Measurements from ENCODE around the gene BGN. TPM values are rescaled to one million over a fixed set of nuclear protein-coding genes. Genes with fewer than 3 reads are reported as not detected.

BGN gene
- total RNA-seq, 1 donor from 2014 or later: 50.0 TPM

DNA sequence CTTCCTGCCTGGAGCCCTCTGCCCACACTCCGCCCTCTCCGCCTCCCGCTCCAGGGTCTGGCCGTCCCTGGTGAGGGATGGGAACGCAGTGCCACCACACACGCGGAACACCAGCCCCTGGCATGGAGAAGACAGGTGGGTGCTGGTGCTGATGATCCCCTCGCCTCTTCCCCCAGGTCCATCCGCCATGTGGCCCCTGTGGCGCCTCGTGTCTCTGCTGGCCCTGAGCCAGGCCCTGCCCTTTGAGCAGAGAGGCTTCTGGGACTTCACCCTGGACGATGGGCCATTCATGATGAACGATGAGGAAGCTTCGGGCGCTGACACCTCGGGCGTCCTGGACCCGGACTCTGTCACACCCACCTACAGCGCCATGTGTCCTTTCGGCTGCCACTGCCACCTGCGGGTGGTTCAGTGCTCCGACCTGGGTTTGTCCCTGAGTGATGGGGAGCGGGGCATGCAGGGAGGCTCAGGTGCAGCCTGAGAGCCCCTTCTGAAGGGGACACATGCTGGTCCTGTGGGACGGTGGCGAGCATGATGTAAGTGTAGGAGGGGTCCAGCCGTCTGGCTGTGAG, 9.8 kb downstream of the BGN start:
- H3K36me3 Mint-ChIP-seq (ENCODE audit: low read depth, unreplicated experiment): peaks cover 2% of the 10 kb centered on the region

DNA sequence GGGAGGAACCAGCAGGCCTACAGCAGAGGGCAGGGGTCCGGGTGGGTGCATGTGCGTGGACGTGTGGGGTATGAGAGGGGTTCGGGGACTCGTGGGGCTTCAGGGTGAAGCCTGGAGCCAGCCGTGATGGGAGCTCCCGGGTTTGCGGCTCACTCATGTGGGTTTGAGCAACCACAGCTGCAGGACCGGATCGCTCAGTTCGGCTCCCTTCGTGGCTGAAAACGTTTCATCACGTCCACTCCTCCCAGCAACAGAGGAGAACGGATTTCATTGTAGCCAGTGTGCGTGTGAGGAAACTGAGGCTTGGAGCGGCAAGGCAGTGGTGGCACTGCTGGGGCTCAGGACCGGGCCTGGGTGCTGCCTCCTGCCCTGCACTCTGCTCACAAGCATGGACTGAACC, 10.6 kb downstream of the BGN start:
- H3K36me3 ChIP-seq (ENCODE audit: insufficient read depth, low read length): no peaks in the 10 kb centered on the region
- no peaks in the 10 kb centered on the region for H3K27me3 ChIP-seq (ENCODE audit: insufficient read depth, low read length)
- H3K9ac ChIP-seq (ENCODE audit: low read length): no peak overlapping the region
- no peak for TF ChIP-seq EZH2 (IDR thresholded peaks at IDR 0.05; ENCODE audit: insufficient read depth, low read length)
- TF ChIP-seq, protein P1, sequence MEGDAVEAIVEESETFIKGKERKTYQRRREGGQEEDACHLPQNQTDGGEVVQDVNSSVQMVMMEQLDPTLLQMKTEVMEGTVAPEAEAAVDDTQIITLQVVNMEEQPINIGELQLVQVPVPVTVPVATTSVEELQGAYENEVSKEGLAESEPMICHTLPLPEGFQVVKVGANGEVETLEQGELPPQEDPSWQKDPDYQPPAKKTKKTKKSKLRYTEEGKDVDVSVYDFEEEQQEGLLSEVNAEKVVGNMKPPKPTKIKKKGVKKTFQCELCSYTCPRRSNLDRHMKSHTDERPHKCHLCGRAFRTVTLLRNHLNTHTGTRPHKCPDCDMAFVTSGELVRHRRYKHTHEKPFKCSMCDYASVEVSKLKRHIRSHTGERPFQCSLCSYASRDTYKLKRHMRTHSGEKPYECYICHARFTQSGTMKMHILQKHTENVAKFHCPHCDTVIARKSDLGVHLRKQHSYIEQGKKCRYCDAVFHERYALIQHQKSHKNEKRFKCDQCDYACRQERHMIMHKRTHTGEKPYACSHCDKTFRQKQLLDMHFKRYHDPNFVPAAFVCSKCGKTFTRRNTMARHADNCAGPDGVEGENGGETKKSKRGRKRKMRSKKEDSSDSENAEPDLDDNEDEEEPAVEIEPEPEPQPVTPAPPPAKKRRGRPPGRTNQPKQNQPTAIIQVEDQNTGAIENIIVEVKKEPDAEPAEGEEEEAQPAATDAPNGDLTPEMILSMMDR (IDR thresholded peaks at IDR 0.05; ENCODE audit: insufficient read depth, low read depth, low read length): no peak
- no peak overlapping the region for H2AFZ ChIP-seq (ENCODE audit: low read depth, low read length)
- DNase-seq (ENCODE audit: low read depth) (no peak), FAIRE-seq (no peak)
- H3K4me3 Mint-ChIP-seq (ENCODE audit: unreplicated experiment): no peak overlapping the region
- peaks cover 1% of the 10 kb centered on the region for H3K27me3 Mint-ChIP-seq (ENCODE audit: low read depth, unreplicated experiment)
- H3K4me3 ChIP-seq (ENCODE audit: insufficient read depth, low read depth, low read length): no peak overlapping the region
- H4K20me1 ChIP-seq (ENCODE audit: insufficient read depth, low read length): peaks cover 34% of the 10 kb centered on the region
- H3K4me1 Mint-ChIP-seq (ENCODE audit: low read depth, unreplicated experiment): peaks cover 2% of the 10 kb centered on the region
- no peaks in the 10 kb centered on the region for H3K9me3 ChIP-seq (ENCODE audit: insufficient read depth, low read depth, low read length)
- H3K4me2 ChIP-seq (ENCODE audit: low read length): no peak overlapping the region
- H3K79me2 ChIP-seq (ENCODE audit: insufficient read depth, low read length): peaks cover 12% of the 10 kb centered on the region
- no peak overlapping the region for H3K27ac ChIP-seq (ENCODE audit: low read depth, low read length)
- H3K27ac Mint-ChIP-seq (ENCODE audit: unreplicated experiment): no peak overlapping the region
- no peaks in the 10 kb centered on the region for H3K9me3 Mint-ChIP-seq (ENCODE audit: unreplicated experiment)
- H3K36me3 Mint-ChIP-seq (ENCODE audit: low read depth, unreplicated experiment): peaks cover 2% of the 10 kb centered on the region
- H3K4me1 ChIP-seq (ENCODE audit: insufficient read depth, low read length): peaks cover 3% of the 10 kb centered on the region

More for the DNA sequence above, 9.8 kb downstream of the BGN start:
- Histone ChIP-seq H2AFZ (ENCODE audit: low read depth, low read length) (no peak overlapping the region), H3K9me3 (ENCODE audit: insufficient read depth, low read depth, low read length) (no peaks in the 10 kb centered on the region), H3K27me3 (ENCODE audit: insufficient read depth, low read length) (no peaks in the 10 kb centered on the region), H3K4me3 (ENCODE audit: insufficient read depth, low read depth, low read length) (no peak overlapping the region), H3K36me3 (ENCODE audit: insufficient read depth, low read length) (no peaks in the 10 kb centered on the region), H3K4me2 (ENCODE audit: low read length) (no peak overlapping the region), H3K4me1 (ENCODE audit: insufficient read depth, low read length) (peaks cover 6% of the 10 kb centered on the region), H4K20me1 (ENCODE audit: insufficient read depth, low read length) (peaks cover 39% of the 10 kb centered on the region), H3K79me2 (ENCODE audit: insufficient read depth, low read length) (peaks cover 19% of the 10 kb centered on the region), H3K27ac (ENCODE audit: low read depth, low read length) (no peak overlapping the region), H3K9ac (ENCODE audit: low read length) (no peak overlapping the region)
- Mint-ChIP-seq H3K27me3 (ENCODE audit: low read depth, unreplicated experiment) (peaks cover 1% of the 10 kb centered on the region), H3K4me3 (ENCODE audit: unreplicated experiment) (no peak overlapping the region), H3K4me1 (ENCODE audit: low read depth, unreplicated experiment) (peaks cover 2% of the 10 kb centered on the region), H3K9me3 (ENCODE audit: unreplicated experiment) (no peaks in the 10 kb centered on the region), H3K27ac (ENCODE audit: unreplicated experiment) (no peak overlapping the region)
- no peak for FAIRE-seq
- TF ChIP-seq, protein P1 (IDR thresholded peaks at IDR 0.05; ENCODE audit: insufficient read depth, low read depth, low read length): no peak
- TF ChIP-seq EZH2 (IDR thresholded peaks at IDR 0.05; ENCODE audit: insufficient read depth, low read length): no peak
- no peak for DNase-seq (ENCODE audit: low read depth)

DNA sequence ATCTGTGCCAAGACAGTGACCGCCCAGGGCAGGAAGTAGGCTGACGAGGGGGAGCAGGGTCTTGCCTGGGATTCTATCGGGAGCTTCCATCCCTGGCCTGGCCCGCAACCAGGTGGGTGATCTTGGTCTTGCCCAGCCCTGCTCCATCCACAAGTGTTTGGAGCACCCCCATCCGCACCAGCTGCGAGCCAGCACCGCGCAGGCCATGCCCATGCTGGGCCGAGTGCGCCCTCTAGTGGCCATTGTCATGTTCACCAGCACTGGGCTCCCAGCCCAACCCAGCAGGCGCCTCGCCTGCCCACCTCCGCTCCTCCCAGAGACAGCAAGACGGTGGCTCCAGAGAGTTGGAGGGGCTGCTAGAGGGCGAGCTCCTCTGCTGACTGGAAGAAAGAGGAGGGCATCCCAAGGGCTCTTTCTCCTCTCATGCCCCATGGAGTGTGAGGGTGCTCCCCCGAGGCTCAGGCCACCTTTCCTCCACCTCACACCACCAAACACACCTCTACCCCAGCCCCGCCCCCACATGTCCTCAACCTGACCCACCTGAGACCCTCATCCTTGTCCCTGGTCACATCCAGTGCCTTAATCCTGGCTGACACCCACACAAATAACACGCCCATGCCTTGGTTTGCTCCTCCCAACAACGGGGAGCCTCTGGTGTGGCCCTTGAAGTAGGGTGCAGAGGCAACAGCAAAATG, 12.9 kb downstream of the BGN start:
- Histone ChIP-seq H3K4me1 (ENCODE audit: insufficient read depth, low read length) (peaks cover 3% of the 10 kb centered on the region), H3K36me3 (ENCODE audit: insufficient read depth, low read length) (no peaks in the 10 kb centered on the region), H3K4me2 (ENCODE audit: low read length) (no peak overlapping the region), H2AFZ (ENCODE audit: low read depth, low read length) (no peak overlapping the region), H3K4me3 (ENCODE audit: insufficient read depth, low read depth, low read length) (no peak overlapping the region), H3K9ac (ENCODE audit: low read length) (no peak overlapping the region), H3K9me3 (ENCODE audit: insufficient read depth, low read depth, low read length) (no peaks in the 10 kb centered on the region), H3K27me3 (ENCODE audit: insufficient read depth, low read length) (no peaks in the 10 kb centered on the region), H3K79me2 (ENCODE audit: insufficient read depth, low read length) (no peaks in the 10 kb centered on the region), H4K20me1 (ENCODE audit: insufficient read depth, low read length) (peaks cover 16% of the 10 kb centered on the region), H3K27ac (ENCODE audit: low read depth, low read length) (no peak overlapping the region)
- DNase-seq (ENCODE audit: low read depth) (no peak), FAIRE-seq (peak; percentile 29)
- TF ChIP-seq EZH2 (IDR thresholded peaks at IDR 0.05; ENCODE audit: insufficient read depth, low read length): no peak
- TF ChIP-seq, protein P1 (IDR thresholded peaks at IDR 0.05; ENCODE audit: insufficient read depth, low read depth, low read length): peak; percentile 49
- no peak overlapping the region for H3K27ac Mint-ChIP-seq (ENCODE audit: unreplicated experiment)
- peaks cover 2% of the 10 kb centered on the region for H3K36me3 Mint-ChIP-seq (ENCODE audit: low read depth, unreplicated experiment)
- peaks cover 1% of the 10 kb centered on the region for H3K27me3 Mint-ChIP-seq (ENCODE audit: low read depth, unreplicated experiment)
- no peaks in the 10 kb centered on the region for H3K4me1 Mint-ChIP-seq (ENCODE audit: low read depth, unreplicated experiment)
- no peak overlapping the region for H3K4me3 Mint-ChIP-seq (ENCODE audit: unreplicated experiment)
- no peaks in the 10 kb centered on the region for H3K9me3 Mint-ChIP-seq (ENCODE audit: unreplicated experiment)

All from astrocyte (in vitro differentiated cells and primary cell).